Epidermal melanocyte (primary cell): Measurements from ENCODE around the gene PAN3.
A peak's percentile ranks its signal among the peaks of the same experiment; 100 is the strongest.
"Not testable (repeated sequence)": the region's sequence is repeated elsewhere in the genome, so short reads cannot be mapped to it uniquely, and the experiment has no call there.

Experiments
- DNase-seq: peaks from one replicate; pipeline ENCODE4 v3.0.0; 2011; ENCODE audit warnings: low spot score; ENCODE audit not compliant: insufficient read length

Gene PAN3

GRCh38 chr13:28137596-28137995 is 749 bp upstream of the PAN3 start:
- no peak for DNase-seq

GRCh38 chr13:28138756-28139470 is 568 bp downstream of the PAN3 start:
- DNase-seq, result peak; percentile 70

- DNase-seq, result no peak
Measured at GRCh38 chr13:28140433-28141125, 2.2 kb downstream of the PAN3 start.

- DNase-seq, result not testable (repeated sequence)
Measured at GRCh38 chr13:28141542-28141941, 3.2 kb downstream of the PAN3 start.

GRCh38 chr13:28145049-28145448 is 6.7 kb downstream of the PAN3 start:
- DNase-seq, result no peak

- no peak for DNase-seq
Measured at GRCh38 chr13:28147495-28147894, 9.2 kb downstream of the PAN3 start.

- DNase-seq, result no peak
Measured at GRCh38 chr13:28159057-28159456, 20.7 kb downstream of the PAN3 start.

GRCh38 chr13:28161370-28161769 is 23.0 kb downstream of the PAN3 start:
- DNase-seq, result no peak

GRCh38 chr13:28163587-28163986 is 25.2 kb downstream of the PAN3 start:
- DNase-seq, result no peak

GRCh38 chr13:28166257-28166656 is 27.9 kb downstream of the PAN3 start:
- no peak for DNase-seq

GRCh38 chr13:28171266-28171665 is 32.9 kb downstream of the PAN3 start:
- no peak for DNase-seq

- DNase-seq, result no peak
Measured at GRCh38 chr13:28172947-28173346, 34.6 kb downstream of the PAN3 start.

- no peak for DNase-seq
Measured at GRCh38 chr13:28173793-28174192, 35.4 kb downstream of the PAN3 start.

- DNase-seq, result no peak
Measured at GRCh38 chr13:28177327-28177726, 39.0 kb downstream of the PAN3 start.

GRCh38 chr13:28177877-28178276 is 39.5 kb downstream of the PAN3 start:
- no peak for DNase-seq

GRCh38 chr13:28179974-28180373 is 41.6 kb downstream of the PAN3 start:
- DNase-seq, result no peak

GRCh38 chr13:28181413-28181812 is 43.1 kb downstream of the PAN3 start:
- peak; percentile 48 for DNase-seq

GRCh38 chr13:28185256-28185655 is 46.9 kb downstream of the PAN3 start:
- DNase-seq, result no peak

GRCh38 chr13:28199089-28199488 is 60.7 kb downstream of the PAN3 start:
- DNase-seq, result no peak

GRCh38 chr13:28204043-28204442 is 65.7 kb downstream of the PAN3 start:
- no peak for DNase-seq

GRCh38 chr13:28204690-28205443 is 66.5 kb downstream of the PAN3 start:
- DNase-seq, result no peak

GRCh38 chr13:28218679-28219078 is 80.3 kb downstream of the PAN3 start:
- no peak for DNase-seq
